Activated T-cell treated with anti-CD3 and anti-CD28 coated beads for 24 hours (primary cell): ENCODE data around the gene BRIP1.
"Not testable (repeated sequence)": the region's sequence is repeated elsewhere in the genome, so short reads cannot be mapped to it uniquely, and the experiment has no call there.

Experiments
- DNase-seq: peaks from one replicate; pipeline ENCODE4 v3.0.0-alpha.2; 2020; ENCODE audit warnings: low read depth

The BRIP1 gene

DNA sequence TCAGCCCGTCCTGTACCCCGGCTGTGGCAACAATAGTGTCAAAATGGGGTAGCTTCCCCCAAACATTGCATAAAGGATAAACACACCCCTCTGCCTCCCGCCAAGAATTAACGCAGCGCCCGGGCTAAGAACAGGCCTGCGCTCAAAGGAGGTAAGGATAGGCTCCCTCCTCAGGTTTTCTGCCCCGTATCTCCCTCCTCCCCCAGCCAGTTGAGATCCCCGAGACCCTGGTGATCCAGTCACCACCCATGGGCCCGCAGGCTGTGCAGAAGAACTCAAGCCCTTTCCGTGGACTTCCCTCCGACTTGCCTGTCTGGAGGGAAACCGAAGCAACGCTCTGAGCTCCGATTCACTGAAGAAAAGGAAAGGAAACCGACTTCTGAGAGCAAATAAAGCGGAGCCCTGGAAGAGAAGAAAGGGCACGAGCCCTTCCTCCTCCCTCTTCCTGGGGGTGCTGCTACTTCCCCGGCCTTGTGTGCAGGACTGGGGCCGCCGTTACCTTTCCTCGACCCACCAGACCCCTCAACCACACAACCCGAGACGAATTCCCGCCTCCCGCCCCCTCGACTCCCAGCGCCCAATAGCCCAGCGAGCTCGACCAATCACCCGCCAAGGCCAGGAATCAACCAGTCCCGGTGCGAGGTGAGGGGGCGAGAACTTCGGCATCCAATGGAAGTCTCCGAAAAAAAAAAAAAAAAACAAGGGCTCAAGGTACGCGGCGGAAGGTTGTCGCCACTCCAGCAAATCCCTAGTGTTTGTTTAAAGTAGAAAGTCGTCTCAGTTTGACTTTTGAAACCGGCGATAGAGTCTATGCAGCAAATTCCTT, at the start of gene BRIP1:
TSS of gene BRIP1 (minus strand) at position 554 of the 826 bp plus-strand sequence. CDS start 1,989 bp downstream, outside the sequence.
- DNase-seq = peak; percentile 89

DNA sequence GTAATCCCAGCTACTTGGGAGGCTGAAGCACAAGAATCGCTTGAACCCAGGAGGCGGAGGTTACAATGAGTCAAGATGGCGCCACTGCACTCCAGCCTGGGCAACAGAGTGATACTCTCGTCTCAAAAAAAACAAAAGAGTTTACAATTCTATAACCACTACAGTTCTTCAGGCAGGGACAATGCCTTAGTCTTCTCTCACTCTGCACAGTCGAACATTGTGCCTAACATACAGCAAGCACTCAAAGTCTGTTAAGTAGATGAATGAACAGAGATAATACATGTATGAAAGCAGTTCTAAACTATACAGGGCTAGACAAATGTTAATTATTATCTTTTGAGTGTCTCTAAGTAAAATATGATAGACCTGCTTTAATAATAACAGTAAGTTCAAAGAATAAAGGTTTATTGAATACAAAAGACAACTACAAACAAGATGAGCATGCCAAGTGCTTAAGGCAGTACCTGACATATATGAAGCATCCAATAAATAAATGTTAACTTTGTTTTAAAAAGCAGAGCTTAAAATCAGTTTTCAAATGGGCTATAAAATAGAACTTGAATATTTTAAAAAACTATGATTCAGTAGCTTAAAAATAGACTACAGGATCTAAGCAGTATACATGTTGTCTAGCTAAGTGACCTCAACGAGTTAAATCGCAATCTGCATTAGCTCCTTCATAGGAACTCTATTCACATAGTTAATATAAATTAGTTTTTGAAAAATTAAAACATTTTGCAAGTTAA, 45.1 kb upstream of the BRIP1 start:
- no peak for DNase-seq

DNA sequence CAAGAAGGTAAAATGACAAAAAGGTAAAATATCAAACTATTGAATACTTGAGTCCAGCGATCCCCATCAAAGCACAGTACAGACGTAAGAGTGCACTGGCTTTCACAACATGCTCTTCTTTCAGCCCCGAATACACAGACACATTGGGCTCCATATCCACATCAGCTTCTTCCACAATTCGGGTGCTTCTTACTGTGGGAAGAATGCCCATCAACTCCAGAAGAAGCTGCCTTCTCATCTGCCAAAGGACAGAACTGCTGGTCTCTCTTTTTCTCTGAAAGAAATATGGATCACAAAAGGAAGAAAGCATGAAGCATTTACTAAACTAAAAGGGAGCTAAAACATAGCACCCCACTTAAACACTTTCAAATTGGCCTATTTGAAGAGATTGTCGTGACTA, 44.0 kb upstream of the BRIP1 start:
- DNase-seq = no peak

DNA sequence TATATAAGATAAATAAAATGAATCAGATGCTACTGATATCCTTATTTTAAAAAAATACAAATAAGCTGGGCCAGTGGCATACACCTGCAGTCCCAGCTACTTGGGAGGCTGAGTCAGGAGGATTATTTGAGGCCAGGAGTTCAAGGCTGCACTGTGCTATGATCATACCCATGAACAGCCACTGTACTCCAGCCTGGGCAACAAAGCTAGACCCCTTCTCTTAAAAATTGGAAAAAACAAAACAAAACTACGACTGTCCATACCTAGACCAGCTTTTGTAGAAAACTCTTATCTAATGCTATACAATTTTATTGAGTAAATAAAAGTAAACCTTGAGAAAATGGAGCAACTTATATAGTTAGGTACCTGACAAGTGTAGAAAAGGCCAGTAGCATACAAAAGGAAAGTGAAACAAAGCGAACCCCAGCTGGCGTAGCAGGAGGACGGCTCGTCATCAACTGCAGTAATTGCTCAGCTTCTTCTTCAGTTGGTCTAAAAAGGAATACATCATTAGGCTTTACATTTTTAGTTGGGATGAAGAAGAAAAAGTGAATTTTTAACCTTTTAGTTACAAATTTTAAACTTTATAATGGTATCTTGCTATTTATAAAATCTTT, 40.9 kb upstream of the BRIP1 start:
- DNase-seq = no peak

DNA sequence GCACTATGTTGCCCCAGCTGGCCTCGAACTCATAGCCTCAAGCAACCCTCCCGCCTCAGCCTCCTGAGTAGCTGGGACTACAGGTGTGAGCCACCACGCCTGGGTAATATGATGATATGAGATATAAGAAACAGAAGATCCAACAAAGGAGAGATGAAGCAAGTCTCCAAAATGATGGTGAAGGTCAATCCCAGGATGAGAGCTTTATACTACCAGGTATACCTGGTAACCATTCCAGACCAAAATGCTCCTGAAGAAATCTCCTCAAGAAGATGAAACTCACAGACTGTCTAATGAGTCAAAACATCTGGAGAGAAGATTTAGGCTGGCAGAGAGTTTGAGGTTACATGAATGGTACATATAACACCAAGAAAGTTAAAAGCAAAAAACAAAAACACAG, 39.9 kb upstream of the BRIP1 start:
- DNase-seq = no peak

DNA sequence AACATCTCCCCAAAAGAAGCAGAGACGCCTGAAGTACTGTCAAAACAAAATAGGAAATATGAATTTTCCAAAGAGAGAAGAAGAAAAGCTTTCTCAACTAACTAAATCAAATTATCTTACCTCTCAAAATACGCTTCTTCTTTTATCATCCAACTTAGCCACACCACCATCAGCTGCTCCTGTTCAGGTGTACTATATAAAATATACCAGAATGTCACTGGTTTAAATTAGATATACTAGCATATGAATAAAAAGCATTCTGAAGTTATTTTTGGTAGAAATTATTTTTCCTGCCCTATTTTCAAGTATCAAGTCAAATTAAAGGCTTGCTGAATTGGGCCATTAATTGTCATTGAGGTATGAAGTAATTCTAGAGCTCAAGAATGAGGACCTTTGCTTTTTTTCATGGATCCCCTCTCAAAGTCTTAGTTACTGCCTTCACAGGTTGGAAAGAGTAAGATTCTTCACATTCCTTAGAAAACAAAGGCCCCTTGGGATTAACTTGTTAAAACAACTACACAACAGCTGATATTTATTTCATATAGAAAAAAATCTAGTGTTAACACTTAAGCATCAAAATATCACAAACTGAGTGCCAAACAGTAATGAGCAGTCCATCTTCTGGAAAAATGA, 34.3 kb upstream of the BRIP1 start:
- no peak for DNase-seq

DNA sequence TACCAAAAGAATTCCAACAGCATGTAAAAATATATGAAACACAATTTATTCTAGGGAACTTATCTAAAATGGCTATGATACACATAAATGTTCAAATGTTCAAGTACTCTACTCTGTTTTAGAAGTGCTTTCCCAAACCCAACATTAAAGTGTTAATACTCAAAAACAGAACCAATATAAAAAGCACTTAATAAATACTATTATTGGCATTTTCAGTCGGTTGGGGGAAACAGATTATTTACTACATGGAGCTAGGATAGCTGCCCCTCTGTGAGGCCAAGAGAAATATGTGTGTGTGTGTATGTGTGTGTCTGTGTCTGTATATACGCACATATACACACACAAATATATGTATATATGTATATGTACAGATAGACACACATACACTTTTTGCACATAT, 32.1 kb upstream of the BRIP1 start:
- DNase-seq = no peak

DNA sequence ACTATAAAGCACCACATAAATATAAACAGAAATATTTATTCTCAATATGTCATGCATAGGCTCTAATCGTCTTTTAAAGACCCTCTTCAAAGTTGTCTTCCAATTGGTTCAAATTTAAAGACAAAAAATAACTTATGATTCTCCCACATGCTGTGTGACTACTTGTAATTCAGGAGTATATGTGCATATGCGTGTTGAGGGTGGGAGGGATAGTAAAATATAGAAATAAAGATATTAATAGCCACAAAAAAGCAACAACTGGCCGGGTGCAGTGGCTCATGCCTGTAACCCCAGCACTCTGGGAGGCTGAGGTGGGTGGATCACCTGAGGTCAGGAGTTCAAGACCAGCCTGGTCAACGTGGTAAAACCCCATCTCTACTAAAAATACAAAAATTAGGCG, 31.0 kb upstream of the BRIP1 start:
- DNase-seq = not testable (repeated sequence)

DNA sequence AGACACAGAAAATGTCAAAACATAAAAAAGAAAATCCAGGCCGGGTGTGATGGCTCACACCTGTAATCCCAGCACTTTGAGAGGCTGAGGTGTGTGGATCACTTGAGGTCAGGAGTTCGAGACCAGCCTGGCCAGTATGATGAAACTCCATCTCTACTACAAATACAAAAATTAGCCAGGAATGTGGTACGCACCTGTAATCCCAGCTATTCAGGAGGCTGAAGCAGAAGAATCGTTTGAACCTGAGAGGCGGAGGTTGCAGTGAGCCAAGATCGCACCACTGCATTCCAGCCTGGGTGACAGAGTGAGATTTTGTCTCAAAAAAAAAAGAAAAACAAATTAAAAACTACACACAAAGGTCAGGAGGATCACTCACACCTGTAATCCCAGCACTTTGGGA, 24.4 kb upstream of the BRIP1 start:
- not testable (repeated sequence) for DNase-seq

DNA sequence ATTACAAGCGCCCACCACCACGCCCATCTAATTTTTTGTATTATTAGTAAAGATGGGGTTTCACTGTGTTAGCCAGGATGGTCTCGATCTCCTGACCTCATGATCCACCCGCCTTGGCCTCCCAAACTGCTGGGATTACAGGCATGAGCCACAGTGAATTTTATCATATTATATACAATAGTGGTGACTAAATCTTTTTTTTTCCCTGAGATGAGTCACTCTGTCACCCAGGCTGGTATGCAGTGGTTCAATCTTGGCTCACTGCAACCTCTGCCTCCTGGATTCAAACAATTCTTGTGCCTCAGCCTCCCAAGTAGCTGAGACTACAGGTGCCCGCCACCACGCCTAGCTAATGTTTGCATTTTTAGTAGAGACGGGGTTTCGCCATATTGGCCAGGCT, 22.5 kb upstream of the BRIP1 start:
- DNase-seq = not testable (repeated sequence)

DNA sequence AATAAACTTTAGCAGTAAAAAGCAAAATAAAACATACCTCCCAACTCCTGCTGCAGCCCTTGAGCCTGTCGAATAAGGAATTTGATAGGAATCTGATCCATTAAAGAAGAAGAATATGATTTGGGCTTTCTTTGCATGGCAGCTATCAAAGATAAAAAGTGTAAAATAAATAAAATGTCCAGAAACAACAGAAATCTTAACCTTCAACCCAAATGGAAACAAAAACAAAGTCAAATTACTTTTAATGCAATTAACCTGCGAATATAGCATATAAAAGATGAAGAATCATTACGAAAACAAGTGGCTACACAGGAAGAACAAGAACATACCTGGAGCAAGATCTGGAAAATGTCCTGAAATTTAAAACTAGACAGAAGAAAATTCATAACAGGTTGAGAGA, 21.5 kb upstream of the BRIP1 start:
- no peak for DNase-seq

DNA sequence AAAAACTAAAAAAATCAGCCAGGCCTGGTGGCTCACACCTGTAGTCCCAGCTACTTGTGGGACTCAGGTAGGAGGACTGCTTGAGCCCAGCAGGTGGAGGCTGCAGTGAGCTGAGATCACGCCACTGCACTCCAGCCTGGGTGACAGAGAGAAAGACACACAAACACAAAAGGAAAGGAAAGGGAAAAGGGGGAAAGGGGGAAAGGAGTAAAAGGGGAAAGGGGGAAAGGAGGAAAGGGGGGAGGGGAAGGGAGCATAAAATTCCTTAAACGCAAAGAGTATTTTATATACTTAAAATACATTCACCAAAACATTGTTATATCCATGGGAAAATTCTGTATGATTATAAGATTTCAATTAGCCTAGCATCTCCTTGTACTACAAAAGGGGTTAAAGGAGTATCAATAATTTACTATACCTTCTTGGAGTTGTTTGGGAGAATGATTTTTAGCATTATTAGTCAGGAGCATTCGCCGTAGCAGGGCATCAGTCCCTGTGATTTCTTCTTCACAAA, 17.3 kb upstream of the BRIP1 start:
- no peak for DNase-seq

DNA sequence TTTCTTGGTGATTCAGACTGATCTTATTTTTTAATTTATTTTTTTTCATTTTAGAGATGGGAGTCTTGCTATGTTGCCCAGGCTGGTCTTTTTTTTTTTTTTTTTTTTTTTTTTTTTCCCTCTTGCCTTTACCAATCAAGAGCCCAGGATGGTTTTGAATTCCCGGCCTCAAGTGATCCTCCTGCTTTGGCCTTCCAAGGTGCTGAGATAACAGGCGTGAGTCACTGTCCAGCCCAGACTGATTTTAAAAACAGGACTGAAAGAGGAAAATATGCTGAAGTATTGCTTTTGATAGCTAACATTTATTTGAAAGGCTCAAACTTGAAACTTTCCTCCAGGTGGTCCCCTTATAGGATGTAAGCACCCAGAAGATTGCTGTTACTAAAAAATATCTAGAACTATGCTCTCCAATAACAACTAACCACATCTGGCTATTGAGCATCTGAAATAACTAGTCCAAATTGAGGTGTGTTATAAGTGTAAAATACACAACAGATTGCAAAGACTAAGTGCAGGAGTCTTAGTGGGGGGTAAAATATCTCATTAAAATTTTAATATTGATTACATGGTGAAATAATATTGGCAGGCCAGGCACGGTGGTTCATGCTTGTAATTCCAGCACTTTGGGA, 15.8 kb upstream of the BRIP1 start:
- no peak for DNase-seq

DNA sequence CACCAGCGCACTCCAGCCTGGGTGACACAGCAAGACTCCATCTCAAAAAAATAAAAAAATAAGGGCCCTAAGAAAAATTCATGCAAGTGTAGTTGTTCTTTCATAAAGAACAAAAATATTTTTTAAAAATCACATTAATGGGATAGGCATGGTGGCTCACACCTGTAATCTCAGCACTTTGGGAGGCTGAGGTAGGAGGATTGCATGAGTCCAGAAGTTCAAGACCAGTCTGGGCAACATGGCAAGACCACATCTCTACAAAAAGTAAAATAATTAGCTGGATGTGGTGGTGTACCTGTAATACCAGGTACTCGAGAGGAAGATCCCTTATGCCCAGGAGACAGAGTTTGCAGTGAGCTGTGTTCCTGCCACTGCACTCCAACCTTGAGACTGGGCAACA, 15.2 kb upstream of the BRIP1 start:
- DNase-seq = no peak

DNA sequence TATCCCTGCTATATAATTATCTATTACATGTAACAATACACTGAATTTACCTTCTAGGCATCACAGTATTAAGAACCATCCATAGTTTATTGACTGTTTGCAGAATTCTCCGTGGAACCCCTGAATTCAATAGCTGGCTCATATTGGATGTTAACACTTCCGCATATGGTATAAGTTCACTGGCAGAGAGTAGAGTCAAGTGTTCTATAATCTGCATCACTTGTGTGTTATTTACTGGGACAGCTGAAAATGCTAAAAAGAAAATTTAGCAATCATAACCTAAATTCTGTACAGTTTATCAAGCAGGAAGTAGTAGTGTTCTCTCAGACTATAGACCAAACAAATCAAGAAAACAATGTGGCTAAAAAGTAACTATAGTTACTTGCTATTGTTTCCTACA, 14.5 kb upstream of the BRIP1 start:
- DNase-seq = no peak

DNA sequence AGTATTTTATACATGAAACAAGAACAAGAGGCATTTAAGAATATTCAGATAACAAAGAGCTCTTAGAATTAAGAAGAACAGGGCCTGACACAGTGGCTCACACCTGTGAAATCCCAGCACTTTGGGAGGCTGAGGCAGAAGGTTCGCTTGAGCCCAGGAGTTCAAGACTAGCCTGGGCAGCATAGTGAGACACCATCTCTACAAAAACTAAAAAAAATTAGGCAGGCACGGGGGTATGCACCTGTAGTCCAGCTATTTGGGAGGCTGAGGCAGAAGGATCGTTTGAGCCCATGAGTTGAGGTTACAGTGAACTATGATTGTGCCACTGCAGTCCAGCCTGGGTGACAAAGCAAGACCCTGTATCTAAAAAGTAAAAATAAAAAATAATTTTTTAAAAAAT, 12.5 kb upstream of the BRIP1 start:
- DNase-seq = no peak

DNA sequence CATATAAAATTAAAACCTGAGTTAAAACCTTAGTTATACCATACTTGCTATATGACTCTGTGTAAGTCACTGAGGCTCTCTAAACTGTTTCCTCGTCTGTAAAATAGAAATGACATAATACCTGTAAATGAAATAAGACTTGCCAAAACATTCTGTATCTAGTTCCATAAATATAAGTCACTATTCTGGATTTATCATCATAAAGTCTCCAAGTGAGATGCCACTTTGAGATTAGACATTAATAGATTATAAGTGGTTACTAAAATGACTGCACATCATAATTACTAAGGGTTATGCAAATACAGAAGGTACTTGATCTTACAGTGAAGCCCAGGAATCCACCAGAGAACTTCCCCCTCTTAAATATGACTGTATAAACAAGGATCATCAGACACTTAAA, 12.0 kb upstream of the BRIP1 start:
- no peak for DNase-seq

DNA sequence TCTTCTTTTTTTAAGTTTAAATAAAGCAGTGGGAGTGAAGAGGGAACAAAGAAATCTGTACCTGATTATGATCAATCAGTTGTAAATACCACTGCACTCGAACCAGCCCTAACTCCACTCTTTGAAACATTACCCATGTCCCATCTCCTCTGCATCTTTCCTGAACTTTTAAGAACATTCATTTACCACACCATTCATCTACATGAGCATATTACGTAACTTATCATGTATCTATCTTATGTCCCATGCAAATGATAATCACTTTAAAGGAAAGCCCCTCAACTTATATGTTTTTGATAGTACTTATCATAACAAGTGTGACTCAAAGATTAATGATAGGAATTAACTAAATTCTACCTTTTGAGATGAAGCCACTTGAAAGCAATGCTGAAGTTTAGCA, 10.7 kb upstream of the BRIP1 start:
- DNase-seq = no peak

DNA sequence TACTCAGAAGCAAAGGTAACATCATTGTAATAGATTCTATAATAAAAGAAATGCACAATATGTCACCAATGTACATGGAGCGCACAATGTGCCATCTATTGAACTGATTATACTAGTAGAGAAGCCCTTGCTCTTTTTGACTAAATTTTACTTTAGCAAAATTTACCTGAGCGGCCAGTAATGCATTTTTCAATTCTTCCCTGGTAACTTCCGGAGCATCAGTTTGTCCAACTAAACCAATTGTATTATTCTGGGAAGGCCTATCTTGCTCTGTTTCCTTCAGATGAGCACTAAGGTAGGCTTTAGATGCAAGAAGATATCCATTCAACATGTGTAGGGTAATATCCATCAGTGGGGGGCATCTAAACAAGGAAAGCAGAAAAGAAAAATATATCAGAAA, 8.8 kb upstream of the BRIP1 start:
- DNase-seq = no peak

DNA sequence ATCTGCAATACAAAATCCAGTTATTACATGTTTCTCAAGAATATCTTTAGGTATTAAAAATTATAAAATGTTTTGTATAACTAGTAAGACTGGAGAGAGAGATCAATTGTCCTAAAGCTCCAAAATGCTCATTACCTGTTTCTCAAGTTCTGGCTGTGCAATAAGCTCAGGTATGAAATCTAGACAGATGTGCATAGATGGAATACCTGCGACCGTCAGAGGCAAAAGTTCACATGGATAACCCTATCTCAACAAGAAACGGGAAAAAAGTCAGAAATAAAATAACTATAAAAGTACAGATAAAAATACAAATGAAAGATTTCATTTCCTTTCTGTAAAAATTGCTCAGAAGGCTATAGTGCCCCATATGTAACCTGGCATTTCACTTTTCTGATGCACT, 5.8 kb upstream of the BRIP1 start:
- no peak for DNase-seq

DNA sequence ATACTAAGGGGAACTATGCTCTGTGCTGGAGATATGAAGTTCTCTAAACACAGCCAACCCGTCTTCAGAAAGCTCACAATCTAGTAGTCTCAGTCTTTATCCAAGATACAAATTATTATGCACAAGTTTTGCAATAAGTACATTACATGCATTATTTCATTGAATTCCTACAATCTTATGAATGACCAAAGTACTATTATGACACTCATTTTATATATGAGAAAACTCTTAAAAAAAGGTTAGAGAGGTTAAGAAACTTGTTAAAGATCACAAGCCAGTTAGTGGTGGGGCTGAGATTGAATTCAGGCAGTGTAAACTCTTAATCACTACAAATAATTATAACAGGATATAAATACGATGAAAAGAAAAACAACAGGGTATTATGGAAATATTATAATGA, 4.7 kb upstream of the BRIP1 start:
- DNase-seq = no peak

DNA sequence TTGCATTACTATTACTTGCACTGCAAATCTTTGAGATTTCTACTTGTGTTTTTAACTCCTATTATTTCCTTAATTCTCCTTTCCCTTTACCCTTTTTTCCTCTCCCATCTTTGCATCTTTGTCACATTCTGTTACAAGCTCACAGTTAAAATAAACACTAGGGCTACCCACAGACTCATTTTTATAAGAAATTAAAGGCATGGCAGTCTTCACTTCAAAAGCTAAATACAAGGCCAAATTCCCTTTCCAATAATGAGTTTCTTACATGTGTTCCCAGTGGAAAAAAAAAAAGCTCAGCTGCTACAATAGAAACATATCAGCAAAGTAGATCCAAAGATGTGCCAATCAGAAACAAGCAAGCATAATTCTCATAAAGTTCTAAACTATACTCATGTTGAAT, 3.7 kb upstream of the BRIP1 start:
- DNase-seq = no peak
